GM06990 (cell line): Measurements from ENCODE around the gene TCF7L1.

ENCODE experiments used
- DNase-seq: peaks from one replicate; pipeline ENCODE4 v3.0.0-alpha.2; 2011; ENCODE audit not compliant: insufficient read length; ENCODE audit errors: extremely low read depth
- H3K27me3 ChIP-seq: replicated peaks from 2 replicates; pipeline ENCODE4 v1.6.0; 2011; ENCODE audit warnings: low read length; ENCODE audit not compliant: control insufficient read depth, insufficient read depth
- H3K36me3 ChIP-seq: 2 replicates; pipeline ENCODE4 v1.5.1; 2011; ENCODE audit warnings: low read length; ENCODE audit not compliant: control insufficient read depth, insufficient read depth
- H3K4me3 ChIP-seq: replicated peaks from 2 replicates; pipeline ENCODE4 v1.5.1; 2011; ENCODE audit warnings: low read depth, mild to moderate bottlenecking, control low read depth, low read length
- TF ChIP-seq, protein P1 (sequence below): IDR thresholded peaks from 2 replicates; pipeline ENCODE4 v1.5.1; 2011; ENCODE audit warnings: low read length, control low read depth, mild to moderate bottlenecking, inconsistent platforms; ENCODE audit not compliant: insufficient read depth, poor library complexity, severe bottlenecking

The TCF7L1 gene

DNA sequence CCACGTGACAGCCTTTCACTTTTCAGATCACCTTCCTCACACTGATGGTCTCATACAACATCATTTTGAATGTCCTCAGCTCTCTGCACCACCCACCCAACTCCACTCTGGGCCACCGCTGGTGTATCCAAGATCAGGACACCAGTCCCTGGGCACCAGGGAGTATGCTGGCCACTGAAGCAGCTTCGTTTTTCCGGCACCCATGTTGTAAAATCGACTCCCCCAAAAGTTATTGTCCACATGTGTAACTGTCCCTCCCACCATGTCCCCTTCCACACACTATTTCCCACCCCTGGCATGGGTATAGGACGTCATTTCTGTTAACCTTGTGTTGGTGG, 98.2 kb downstream of the TCF7L1 start:
- TF ChIP-seq, protein P1, sequence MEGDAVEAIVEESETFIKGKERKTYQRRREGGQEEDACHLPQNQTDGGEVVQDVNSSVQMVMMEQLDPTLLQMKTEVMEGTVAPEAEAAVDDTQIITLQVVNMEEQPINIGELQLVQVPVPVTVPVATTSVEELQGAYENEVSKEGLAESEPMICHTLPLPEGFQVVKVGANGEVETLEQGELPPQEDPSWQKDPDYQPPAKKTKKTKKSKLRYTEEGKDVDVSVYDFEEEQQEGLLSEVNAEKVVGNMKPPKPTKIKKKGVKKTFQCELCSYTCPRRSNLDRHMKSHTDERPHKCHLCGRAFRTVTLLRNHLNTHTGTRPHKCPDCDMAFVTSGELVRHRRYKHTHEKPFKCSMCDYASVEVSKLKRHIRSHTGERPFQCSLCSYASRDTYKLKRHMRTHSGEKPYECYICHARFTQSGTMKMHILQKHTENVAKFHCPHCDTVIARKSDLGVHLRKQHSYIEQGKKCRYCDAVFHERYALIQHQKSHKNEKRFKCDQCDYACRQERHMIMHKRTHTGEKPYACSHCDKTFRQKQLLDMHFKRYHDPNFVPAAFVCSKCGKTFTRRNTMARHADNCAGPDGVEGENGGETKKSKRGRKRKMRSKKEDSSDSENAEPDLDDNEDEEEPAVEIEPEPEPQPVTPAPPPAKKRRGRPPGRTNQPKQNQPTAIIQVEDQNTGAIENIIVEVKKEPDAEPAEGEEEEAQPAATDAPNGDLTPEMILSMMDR: no peak
- H3K27me3 ChIP-seq: no peaks in the 10 kb centered on the region; the same call in 1 of the 2 replicates
- H3K36me3 ChIP-seq: no peaks in the 10 kb centered on the region
- no peak for DNase-seq
- H3K4me3 ChIP-seq: no peak overlapping the region

DNA sequence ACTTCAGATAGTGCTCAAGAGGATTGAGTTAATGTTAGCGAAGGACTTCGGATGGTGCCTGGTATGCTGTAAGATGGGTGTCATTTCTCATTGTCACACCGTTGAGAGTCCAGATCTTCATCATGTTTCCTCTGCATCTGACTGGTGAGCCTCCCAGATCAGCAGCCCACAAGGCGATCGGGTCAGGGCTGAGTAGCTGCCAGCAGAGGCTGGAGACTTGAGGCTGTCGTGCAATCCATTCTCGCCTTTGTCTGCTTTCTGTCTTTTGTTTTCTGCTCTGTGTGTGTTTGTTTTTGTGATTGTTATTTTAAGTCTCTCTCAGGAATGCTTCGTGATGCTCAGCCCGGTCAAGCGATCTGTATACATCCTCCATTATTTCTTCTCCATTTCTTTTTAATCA, 98.8 kb downstream of the TCF7L1 start:
- no peak for DNase-seq
- Histone ChIP-seq H3K4me3 (no peak overlapping the region), H3K27me3 (no peaks in the 10 kb centered on the region; the same call in 1 of the 2 replicates), H3K36me3 (no peaks in the 10 kb centered on the region)
- TF ChIP-seq, protein P1: no peak

DNA sequence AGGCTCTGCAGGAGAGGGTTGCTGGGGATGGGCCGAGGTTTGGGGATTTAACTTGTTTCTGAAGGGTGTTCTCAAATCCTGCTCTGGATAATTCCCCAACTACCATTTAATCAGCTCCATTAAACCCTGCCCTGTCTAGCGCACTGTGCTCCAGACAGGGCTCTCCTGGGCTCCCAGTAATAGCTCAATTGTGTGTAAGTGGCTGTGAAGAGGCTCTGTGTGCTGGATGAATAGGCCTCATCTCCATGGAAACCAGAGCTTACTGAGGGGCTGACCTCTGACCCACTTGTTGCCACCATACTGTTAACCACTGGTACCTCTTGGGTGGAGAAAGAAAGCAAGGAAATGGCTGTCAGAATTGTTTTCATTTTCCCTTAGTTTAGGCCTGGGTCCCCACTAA, 101.7 kb downstream of the TCF7L1 start:
- no peaks in the 10 kb centered on the region for H3K36me3 ChIP-seq
- no peak for DNase-seq
- TF ChIP-seq, protein P1: no peak

DNA sequence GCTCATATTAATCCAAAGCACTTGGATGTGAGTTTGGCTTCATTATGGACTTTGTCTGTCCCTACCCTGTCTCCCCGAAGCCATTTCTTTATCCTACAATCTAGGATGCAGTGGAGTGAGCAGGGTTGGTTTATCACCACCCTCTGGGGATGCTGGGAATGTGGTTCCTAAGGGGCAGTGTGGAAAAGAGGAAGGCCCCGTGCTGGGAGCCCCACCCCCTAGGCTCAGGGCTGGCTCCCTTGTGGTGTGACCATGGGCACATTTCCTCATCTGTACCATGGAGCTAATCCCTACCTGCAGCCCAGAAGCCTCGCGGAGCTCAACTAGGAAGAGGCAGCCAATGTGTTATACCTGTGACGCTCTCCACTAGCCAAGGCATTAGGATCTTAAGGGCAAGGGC, 102.1 kb downstream of the TCF7L1 start:
- Histone ChIP-seq H3K36me3 (no peaks in the 10 kb centered on the region), H3K27me3 (no peaks in the 10 kb centered on the region; the same call in 1 of the 2 replicates), H3K4me3 (no peak overlapping the region)
- TF ChIP-seq, protein P1: no peak
- no peak for DNase-seq

More for the DNA sequence above, 101.7 kb downstream of the TCF7L1 start:
- H3K4me3 ChIP-seq: no peak overlapping the region
- H3K27me3 ChIP-seq: no peaks in the 10 kb centered on the region; the same call in 1 of the 2 replicates

DNA sequence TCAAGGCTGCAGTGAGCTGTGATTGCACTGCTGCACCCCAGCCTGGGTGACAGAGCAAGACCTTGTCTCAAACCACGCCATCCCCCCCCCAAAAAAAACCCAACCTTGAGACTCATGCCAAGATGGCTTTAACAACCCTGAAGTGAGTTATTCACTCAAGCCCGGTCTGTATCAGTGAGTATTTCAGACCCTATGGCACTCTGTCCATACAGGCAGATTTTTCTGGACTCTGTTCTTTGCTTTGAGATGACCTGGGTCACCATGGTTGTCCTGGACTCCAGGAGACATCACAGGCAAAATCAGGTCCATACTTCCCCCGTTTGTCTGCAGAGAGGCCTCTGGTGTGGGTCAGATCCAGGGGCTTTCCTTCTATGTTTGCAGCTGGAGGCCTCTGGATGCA, 102.9 kb downstream of the TCF7L1 start:
- Histone ChIP-seq H3K27me3 (no peaks in the 10 kb centered on the region; the same call in 1 of the 2 replicates), H3K4me3 (no peak overlapping the region), H3K36me3 (no peaks in the 10 kb centered on the region)
- TF ChIP-seq, protein P1: no peak
- no peak for DNase-seq
